NCI-H2171 (cell line): ENCODE measurements around the gene KMT2E.
"Not testable (repeated sequence)": the region's sequence is repeated elsewhere in the genome, so short reads cannot be mapped to it uniquely, and the experiment has no call there.

Source experiments
- DNase-seq: peaks from one replicate; lab custom pipeline; 2025; lab: John Stamatoyannopoulos, UW

Gene KMT2E

GRCh38 chr7:105027176-105027853, 13.3 kb downstream of the KMT2E start:
- DNase-seq, result no peak

- DNase-seq, result no peak
Observed at GRCh38 chr7:105028004-105028403, 14.0 kb downstream of the KMT2E start.

- not testable (repeated sequence) for DNase-seq
Observed at GRCh38 chr7:105028941-105029340, 14.9 kb downstream of the KMT2E start.

- no peak for DNase-seq
Observed at GRCh38 chr7:105030447-105030846, 16.4 kb downstream of the KMT2E start.

GRCh38 chr7:105032553-105033214, 18.7 kb downstream of the KMT2E start:
- no peak for DNase-seq

- no peak for DNase-seq
Observed at GRCh38 chr7:105035349-105035748, 21.3 kb downstream of the KMT2E start.

GRCh38 chr7:105036217-105037168, 22.5 kb downstream of the KMT2E start:
- peak; percentile 17 for DNase-seq

- no peak for DNase-seq
Observed at GRCh38 chr7:105037319-105037718, 23.3 kb downstream of the KMT2E start.

- DNase-seq, result no peak
Observed at GRCh38 chr7:105044449-105045070, 30.6 kb downstream of the KMT2E start.

GRCh38 chr7:105046414-105046813, 32.4 kb downstream of the KMT2E start:
- no peak for DNase-seq

GRCh38 chr7:105047932-105048331, 33.9 kb downstream of the KMT2E start:
- DNase-seq, result no peak

GRCh38 chr7:105050493-105050892, 36.5 kb downstream of the KMT2E start:
- no peak for DNase-seq

GRCh38 chr7:105050899-105051298, 36.9 kb downstream of the KMT2E start:
- not testable (repeated sequence) for DNase-seq

- no peak for DNase-seq
Observed at GRCh38 chr7:105055084-105055483, 41.1 kb downstream of the KMT2E start.

- no peak for DNase-seq
Observed at GRCh38 chr7:105055621-105056020, 41.6 kb downstream of the KMT2E start.

GRCh38 chr7:105057472-105057871, 43.5 kb downstream of the KMT2E start:
- DNase-seq, result no peak

- DNase-seq, result no peak
Observed at GRCh38 chr7:105060437-105060836, 46.4 kb downstream of the KMT2E start.

- no peak for DNase-seq
Observed at GRCh38 chr7:105060923-105061322, 46.9 kb downstream of the KMT2E start.

- no peak for DNase-seq
Observed at GRCh38 chr7:105065104-105065503, 51.1 kb downstream of the KMT2E start.

- no peak for DNase-seq
Observed at GRCh38 chr7:105067691-105068090, 53.7 kb downstream of the KMT2E start.

- DNase-seq, result no peak
Observed at GRCh38 chr7:105068886-105069285, 54.9 kb downstream of the KMT2E start.

- DNase-seq, result no peak
Observed at GRCh38 chr7:105073143-105073542, 59.1 kb downstream of the KMT2E start.
